K562 treated with DMSO at 1 percent for 48 hours (cell line): Measurements from ENCODE around the gene HSPB2. TPM values are rescaled to one million over a fixed set of nuclear protein-coding genes. Genes with fewer than 3 reads are reported as not detected.

Source experiments
- total RNA-seq: library from RNA; unstranded; fragments of 300-600 nt; gene quantifications from 2 replicates; pipeline ENCODE4 v1.2.3, GENCODE V29; 2022; ENCODE audit warnings: low replicate concordance; ENCODE audit errors: extremely low read depth

HSPB2 gene, protein sequence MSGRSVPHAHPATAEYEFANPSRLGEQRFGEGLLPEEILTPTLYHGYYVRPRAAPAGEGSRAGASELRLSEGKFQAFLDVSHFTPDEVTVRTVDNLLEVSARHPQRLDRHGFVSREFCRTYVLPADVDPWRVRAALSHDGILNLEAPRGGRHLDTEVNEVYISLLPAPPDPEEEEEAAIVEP
- not detected in 2 replicates for total RNA-seq

DNA sequence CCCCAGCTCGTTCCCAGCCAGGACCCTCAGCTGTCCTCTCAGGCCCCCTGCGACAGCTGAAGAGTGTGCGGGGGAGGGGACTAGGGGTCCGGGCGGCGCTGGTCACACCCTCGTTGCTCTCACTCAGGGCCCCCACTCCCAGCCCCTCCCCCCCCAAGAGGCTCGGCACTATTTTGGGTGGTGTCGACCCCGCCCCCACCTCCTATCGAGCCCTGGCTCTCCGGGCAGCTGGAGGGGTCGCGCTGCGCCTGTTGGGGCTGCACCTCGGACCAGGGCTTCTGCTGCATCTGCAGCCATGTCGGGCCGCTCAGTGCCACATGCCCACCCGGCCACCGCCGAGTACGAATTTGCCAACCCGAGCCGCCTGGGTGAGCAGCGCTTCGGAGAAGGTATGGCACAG, at the start of gene HSPB2:
TSS of gene HSPB2 (plus strand) at position 200 of the 400 bp plus-strand sequence. CDS start at position 296, 96 bp downstream.

DNA sequence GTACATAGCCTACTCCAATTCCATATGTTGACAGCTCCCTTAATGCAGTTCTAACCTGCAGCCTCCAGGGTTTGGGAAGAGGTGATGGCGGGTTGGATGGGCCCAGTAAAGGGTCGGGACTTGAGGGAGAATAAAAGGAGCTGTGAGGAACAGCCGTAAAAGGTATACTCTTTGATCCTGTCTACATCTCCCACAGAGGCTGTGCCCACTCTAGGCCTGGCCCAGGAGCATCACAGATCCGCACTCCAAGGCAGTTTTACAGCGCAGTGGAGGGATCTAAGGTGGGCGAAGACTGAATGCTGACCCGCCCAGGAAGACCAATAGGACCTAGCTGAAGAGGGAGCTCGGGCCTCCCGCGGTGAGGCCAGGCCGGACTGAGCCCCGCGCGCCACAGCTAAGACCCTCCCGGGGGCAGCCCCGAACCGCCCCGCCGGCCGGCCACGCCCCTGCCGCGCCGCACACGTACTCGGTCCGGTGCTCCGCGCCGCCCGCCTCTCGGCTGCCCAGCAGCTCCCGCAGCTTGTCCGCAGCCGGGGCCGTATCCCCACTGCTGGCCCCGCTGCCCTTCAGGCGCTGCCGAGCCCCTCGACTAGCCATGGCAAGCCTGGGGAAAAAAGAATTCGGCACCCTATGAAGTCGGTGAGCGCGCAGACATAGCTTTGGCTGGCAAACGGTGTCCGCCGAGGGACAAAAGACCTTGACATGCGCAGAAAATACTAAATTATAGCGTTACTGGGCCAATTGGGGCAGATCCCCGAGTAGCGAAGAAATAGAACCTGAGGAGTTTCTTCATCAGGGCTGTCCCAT, 41.4 kb upstream of the HSPB2 start, which contains the start of gene ALG9:
TSS of gene ALG9 (minus strand) at position 696 of the 807 bp plus-strand sequence. CDS start at position 597, 99 bp downstream.

DNA sequence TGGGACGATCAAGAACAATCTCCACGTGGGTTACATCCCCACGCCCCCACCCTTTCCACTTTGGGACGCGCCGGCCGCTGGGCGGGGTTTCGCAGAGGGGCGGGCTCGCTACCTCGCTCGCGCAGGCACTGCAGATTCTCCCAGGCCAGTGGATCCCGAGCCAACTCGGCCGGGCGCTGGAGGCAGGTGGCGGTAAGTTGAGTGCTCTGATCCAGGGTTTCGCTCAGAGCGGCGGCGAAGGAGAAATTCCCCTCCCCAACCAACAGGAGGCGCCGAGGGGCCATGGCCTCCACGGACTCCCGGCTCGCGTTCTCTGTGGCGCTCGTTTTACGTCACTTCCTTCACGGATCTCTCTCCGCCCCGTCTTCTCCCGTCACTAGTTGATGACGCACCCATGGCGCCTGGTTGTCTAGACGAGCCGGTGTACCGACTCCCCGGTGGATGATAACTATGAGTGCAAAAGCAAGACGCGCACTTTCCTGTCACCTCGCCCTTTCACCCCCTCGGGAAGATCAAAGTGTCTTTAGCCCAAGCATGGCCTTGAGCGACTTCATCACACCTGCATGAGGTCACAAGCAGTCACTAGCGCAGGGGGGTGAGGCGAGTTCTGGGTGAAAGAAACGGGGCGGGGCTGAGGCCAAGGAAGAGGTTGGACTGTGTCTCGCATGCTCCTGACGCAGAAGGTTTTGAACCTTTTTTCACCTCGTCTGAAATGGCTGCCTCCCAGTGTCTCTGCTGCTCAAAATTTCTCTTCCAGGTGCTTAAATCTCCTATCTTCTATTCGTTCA, 33.5 kb upstream of the HSPB2 start, which contains the start of the genes CFAP68 and FDXACB1:
TSS of gene CFAP68 (plus strand) at position 693 of the 788 bp plus-strand sequence. CDS start at position 713, 20 bp downstream.
TSS of gene FDXACB1 (minus strand) at position 317 of the 788 bp plus-strand sequence. CDS start at position 284, 33 bp downstream.

DNA sequence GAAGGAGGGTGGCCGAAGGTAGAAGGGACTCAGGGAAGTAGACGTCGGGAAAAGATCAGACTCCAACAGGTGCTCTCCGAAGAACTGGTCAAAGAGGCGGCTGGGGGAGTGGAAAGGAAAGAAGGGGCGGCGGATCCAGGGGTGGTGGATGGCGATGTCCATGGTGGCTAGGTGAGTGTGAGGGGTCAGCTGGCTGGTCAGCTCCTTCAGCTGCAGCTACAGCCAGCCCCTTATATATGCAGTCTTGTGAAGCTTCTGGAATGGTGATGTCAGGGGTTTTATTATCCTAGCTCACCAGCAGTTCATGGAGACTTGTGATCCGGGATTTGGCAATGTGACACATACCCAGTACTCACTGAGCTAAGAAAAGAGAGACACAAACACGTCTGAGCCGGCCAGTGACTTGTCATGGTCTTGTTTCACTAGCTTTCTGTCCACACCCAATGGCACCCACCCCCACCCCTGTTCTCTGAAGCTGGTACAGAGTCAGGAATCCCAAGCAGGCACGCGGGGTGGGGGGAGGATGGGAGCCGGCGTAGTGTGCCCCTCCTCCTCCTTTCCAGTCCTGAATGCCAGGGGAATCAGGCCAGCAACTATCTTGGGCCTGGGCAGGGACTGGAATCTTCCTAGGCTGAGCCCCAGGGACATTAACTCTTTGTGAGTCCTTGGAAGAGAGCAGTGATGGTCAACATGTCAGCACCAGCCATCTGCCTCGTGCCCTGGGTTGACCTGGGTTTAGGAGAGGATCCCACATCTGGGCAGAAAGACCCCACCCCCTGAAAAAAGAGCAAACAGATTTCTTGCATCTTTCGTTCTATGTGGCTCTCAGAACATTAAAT, 752 bp upstream of the HSPB2 start, which contains the start of gene CRYAB:
TSS of gene CRYAB (minus strand) at position 208 of the 839 bp plus-strand sequence. CDS start at position 162, 46 bp downstream.

DNA sequence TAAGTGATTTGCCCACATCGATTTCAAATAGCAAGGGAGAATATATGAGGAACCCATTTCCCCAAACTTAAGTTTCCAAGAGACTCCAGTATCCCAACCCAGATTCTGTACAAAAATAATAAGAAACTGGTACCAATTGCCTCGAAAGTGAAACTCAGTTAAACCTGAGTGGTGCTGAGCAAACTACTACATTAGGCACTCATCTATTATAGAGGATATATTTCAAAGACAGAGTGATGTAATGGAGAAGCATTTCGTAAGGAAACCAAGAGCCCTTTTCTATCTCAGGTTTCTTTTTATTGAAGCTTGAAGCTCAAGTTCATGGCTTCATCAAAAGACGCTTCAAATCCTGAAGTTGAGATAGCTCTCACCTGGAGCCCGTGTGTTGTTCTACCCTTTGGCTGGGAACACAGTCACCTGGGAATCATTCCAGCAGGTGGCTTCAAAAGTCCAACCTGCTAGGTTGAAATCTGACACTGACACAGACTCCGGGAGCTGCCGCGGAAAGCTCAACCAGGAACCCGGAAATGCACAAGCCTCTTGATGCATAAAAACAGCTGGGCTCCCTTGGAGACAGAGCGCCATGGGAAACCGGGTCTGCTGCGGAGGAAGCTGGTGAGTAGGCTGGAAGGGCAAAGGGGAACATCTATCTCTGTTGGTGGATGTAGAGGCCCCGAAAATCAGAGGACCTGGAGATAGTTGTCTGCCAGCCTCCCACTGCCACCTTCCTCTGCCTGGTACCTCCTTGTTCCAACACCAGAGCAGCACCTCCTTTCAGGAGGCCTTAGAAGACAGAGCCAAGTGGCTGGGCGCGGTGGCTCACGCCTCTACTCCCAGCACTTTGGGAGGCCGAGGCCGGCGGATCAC, 6.1 kb downstream of the HSPB2 start, which contains the start of gene C11orf52:
TSS of gene C11orf52 (plus strand) at position 524 of the 867 bp plus-strand sequence. CDS start at position 584, 60 bp downstream.

Other genes starting within 250 kb of the HSPB2 start
- gene PPP2R1B, start 146.3 kb upstream of the HSPB2 start, total RNA-seq = not detected in 2 replicates
- not detected in 2 replicates for gene ALG9, start 41.2 kb upstream of the HSPB2 start, total RNA-seq
- gene FDXACB1, start 33.6 kb upstream of the HSPB2 start, total RNA-seq = not detected in 2 replicates
- gene CFAP68, start 33.2 kb upstream of the HSPB2 start, total RNA-seq = not detected in 2 replicates
- gene CRYAB, start 964 bp upstream of the HSPB2 start, total RNA-seq = not detected in 2 replicates
- gene C11orf52, start 6.2 kb downstream of the HSPB2 start, total RNA-seq = not detected in 2 replicates
- not detected in 2 replicates for gene DIXDC1, start 24.6 kb downstream of the HSPB2 start, total RNA-seq
- gene DLAT, start 112.7 kb downstream of the HSPB2 start, total RNA-seq = not detected in 2 replicates
- not detected in 2 replicates for gene PIH1D2, start 161.3 kb downstream of the HSPB2 start, total RNA-seq
- not detected in 2 replicates for gene NKAPD1, start 161.6 kb downstream of the HSPB2 start, total RNA-seq
- 763 TPM in 1 of 2 replicates, not detected in the other for gene TIMM8B, start 174.0 kb downstream of the HSPB2 start, total RNA-seq
- not detected in 2 replicates for gene SDHD, start 174.1 kb downstream of the HSPB2 start, total RNA-seq